Right kidney (tissue), 1 donor: ENCODE results near the gene RUFY3.

Experiments used
- DNase-seq: peaks from one replicate; pipeline ENCODE4 v3.0.0-alpha.2; 2016

The RUFY3 gene

GRCh38 chr4:70841211-70841610 lies 119.4 kb downstream of the RUFY3 start:
- no peak for DNase-seq

GRCh38 chr4:70841951-70842350 lies 120.2 kb downstream of the RUFY3 start:
- no peak for DNase-seq

- DNase-seq = no peak
Measured at GRCh38 chr4:70842761-70843435, 121.1 kb downstream of the RUFY3 start.

GRCh38 chr4:70844180-70844579 lies 122.4 kb downstream of the RUFY3 start:
- no peak for DNase-seq

- no peak for DNase-seq
Measured at GRCh38 chr4:70849291-70849690, 127.5 kb downstream of the RUFY3 start.

- no peak for DNase-seq
Measured at GRCh38 chr4:70855464-70855863, 133.7 kb downstream of the RUFY3 start.
